ENCODE results near the gene PIK3R2.

PIK3R2 gene

GRCh38 chr19:18171605-18172327 lies 18.8 kb downstream of the PIK3R2 start:
- DNase-seq (ENCODE audit: low read depth in 2 of 3, low spot score in 1 of 3), result no peak

GRCh38 chr19:18172331-18173053 lies 19.5 kb downstream of the PIK3R2 start:
- no peak for DNase-seq (ENCODE audit: low read depth in 2 of 3, low spot score in 1 of 3)

- no peak for DNase-seq (ENCODE audit: low read depth in 2 of 3, low spot score in 1 of 3)
Observed at GRCh38 chr19:18173054-18173571, 20.1 kb downstream of the PIK3R2 start.

GRCh38 chr19:18173572-18174288 lies 20.8 kb downstream of the PIK3R2 start, which contains the start of gene IFI30:
TSS of gene IFI30 (plus strand) at chr19:18173813. CDS start at chr19:18173842, 29 bp downstream.
- peak in 1 of 3 donors; percentile 53 for DNase-seq (ENCODE audit: low read depth in 2 of 3, low spot score in 1 of 3)

- DNase-seq (ENCODE audit: low read depth in 2 of 3, low spot score in 1 of 3), result no peak
Observed at GRCh38 chr19:18174983-18175382, 22.0 kb downstream of the PIK3R2 start.

GRCh38 chr19:18176367-18177310 lies 23.7 kb downstream of the PIK3R2 start:
- no peak for DNase-seq (ENCODE audit: low read depth in 2 of 3, low spot score in 1 of 3)

GRCh38 chr19:18179957-18180356 lies 27.0 kb downstream of the PIK3R2 start:
- no peak for DNase-seq (ENCODE audit: low read depth in 2 of 3, low spot score in 1 of 3)

- no peak for DNase-seq (ENCODE audit: low read depth in 2 of 3, low spot score in 1 of 3)
Observed at GRCh38 chr19:18183529-18183928, 30.6 kb downstream of the PIK3R2 start.

GRCh38 chr19:18185538-18185937 lies 32.6 kb downstream of the PIK3R2 start:
- DNase-seq (ENCODE audit: low read depth in 2 of 3, low spot score in 1 of 3), result no peak

GRCh38 chr19:18190278-18190677 lies 37.3 kb downstream of the PIK3R2 start:
- no peak for DNase-seq (ENCODE audit: low read depth in 2 of 3, low spot score in 1 of 3)

GRCh38 chr19:18191640-18192062 lies 38.7 kb downstream of the PIK3R2 start:
- no peak for DNase-seq (ENCODE audit: low read depth in 2 of 3, low spot score in 1 of 3)

GRCh38 chr19:18192673-18193387 lies 39.9 kb downstream of the PIK3R2 start, which contains the start of gene MPV17L2:
TSS of gene MPV17L2 (plus strand) at chr19:18193218. CDS start at chr19:18193282, 64 bp downstream.
- DNase-seq (ENCODE audit: low read depth in 2 of 3, low spot score in 1 of 3), result peak; percentile 94 to 97 (median 97)

GRCh38 chr19:18193388-18194180 lies 40.6 kb downstream of the PIK3R2 start:
- no peak for DNase-seq (ENCODE audit: low read depth in 2 of 3, low spot score in 1 of 3)

GRCh38 chr19:18194181-18194530 lies 41.2 kb downstream of the PIK3R2 start:
- DNase-seq (ENCODE audit: low read depth in 2 of 3, low spot score in 1 of 3), result no peak

- DNase-seq (ENCODE audit: low read depth in 2 of 3, low spot score in 1 of 3), result peak in 1 of 3 donors; percentile 28
Observed at GRCh38 chr19:18194554-18195238, 41.7 kb downstream of the PIK3R2 start.

- DNase-seq (ENCODE audit: low read depth in 2 of 3, low spot score in 1 of 3), result no peak
Observed at GRCh38 chr19:18196511-18196845, 43.5 kb downstream of the PIK3R2 start.

GRCh38 chr19:18197306-18197705 lies 44.3 kb downstream of the PIK3R2 start:
- no peak for DNase-seq (ENCODE audit: low read depth in 2 of 3, low spot score in 1 of 3)

GRCh38 chr19:18197941-18198340 lies 45.0 kb downstream of the PIK3R2 start:
- no peak for DNase-seq (ENCODE audit: low read depth in 2 of 3, low spot score in 1 of 3)
